ENCODE data around the gene GOSR2. TPM values are rescaled to one million over a fixed set of nuclear protein-coding genes. Genes with fewer than 3 reads are reported as not detected.
"Not testable (repeated sequence)": the region's sequence is repeated elsewhere in the genome, so short reads cannot be mapped to it uniquely, and the experiment has no call there.

The GOSR2 gene
- polyA plus RNA-seq, 1 donor: 29.4 TPM

- DNase-seq: no peak
Measured at GRCh38 chr17:46894024-46894423, 28.9 kb upstream of the GOSR2 start.

GRCh38 chr17:46894476-46895151 lies 28.3 kb upstream of the GOSR2 start:
- DNase-seq: no peak

GRCh38 chr17:46895171-46895570 lies 27.8 kb upstream of the GOSR2 start:
- no peak for DNase-seq

- DNase-seq: no peak
Measured at GRCh38 chr17:46896991-46897390, 26.0 kb upstream of the GOSR2 start.

- DNase-seq: no peak
Measured at GRCh38 chr17:46898364-46898763, 24.6 kb upstream of the GOSR2 start.

GRCh38 chr17:46898860-46899259 lies 24.1 kb upstream of the GOSR2 start:
- no peak for DNase-seq

GRCh38 chr17:46901291-46901690 lies 21.7 kb upstream of the GOSR2 start:
- no peak for DNase-seq

GRCh38 chr17:46903762-46904672 lies 18.9 kb upstream of the GOSR2 start:
- no peak for DNase-seq

GRCh38 chr17:46908068-46908737 lies 14.8 kb upstream of the GOSR2 start:
- no peak for DNase-seq

- no peak for DNase-seq
Measured at GRCh38 chr17:46910179-46910927, 12.6 kb upstream of the GOSR2 start.

- DNase-seq: no peak
Measured at GRCh38 chr17:46911311-46911710, 11.6 kb upstream of the GOSR2 start.

- DNase-seq: no peak
Measured at GRCh38 chr17:46915596-46915995, 7.4 kb upstream of the GOSR2 start.

GRCh38 chr17:46916211-46916610 lies 6.7 kb upstream of the GOSR2 start:
- DNase-seq: no peak

- no peak for DNase-seq
Measured at GRCh38 chr17:46916623-46917022, 6.3 kb upstream of the GOSR2 start.

- DNase-seq: no peak
Measured at GRCh38 chr17:46917041-46917440, 5.9 kb upstream of the GOSR2 start.

- no peak for DNase-seq
Measured at GRCh38 chr17:46917516-46917915, 5.4 kb upstream of the GOSR2 start.

GRCh38 chr17:46921962-46922361 lies 998 bp upstream of the GOSR2 start:
- DNase-seq: not testable (repeated sequence)

GRCh38 chr17:46922487-46922803 lies 515 bp upstream of the GOSR2 start:
- DNase-seq: no peak

GRCh38 chr17:46925185-46925868 lies 2.4 kb downstream of the GOSR2 start:
- DNase-seq: no peak

- no peak for DNase-seq
Measured at GRCh38 chr17:46928467-46929261, 5.7 kb downstream of the GOSR2 start.

- DNase-seq: no peak
Measured at GRCh38 chr17:46929413-46929812, 6.5 kb downstream of the GOSR2 start.
